ENCODE results near the gene ABCG1.

DNA sequence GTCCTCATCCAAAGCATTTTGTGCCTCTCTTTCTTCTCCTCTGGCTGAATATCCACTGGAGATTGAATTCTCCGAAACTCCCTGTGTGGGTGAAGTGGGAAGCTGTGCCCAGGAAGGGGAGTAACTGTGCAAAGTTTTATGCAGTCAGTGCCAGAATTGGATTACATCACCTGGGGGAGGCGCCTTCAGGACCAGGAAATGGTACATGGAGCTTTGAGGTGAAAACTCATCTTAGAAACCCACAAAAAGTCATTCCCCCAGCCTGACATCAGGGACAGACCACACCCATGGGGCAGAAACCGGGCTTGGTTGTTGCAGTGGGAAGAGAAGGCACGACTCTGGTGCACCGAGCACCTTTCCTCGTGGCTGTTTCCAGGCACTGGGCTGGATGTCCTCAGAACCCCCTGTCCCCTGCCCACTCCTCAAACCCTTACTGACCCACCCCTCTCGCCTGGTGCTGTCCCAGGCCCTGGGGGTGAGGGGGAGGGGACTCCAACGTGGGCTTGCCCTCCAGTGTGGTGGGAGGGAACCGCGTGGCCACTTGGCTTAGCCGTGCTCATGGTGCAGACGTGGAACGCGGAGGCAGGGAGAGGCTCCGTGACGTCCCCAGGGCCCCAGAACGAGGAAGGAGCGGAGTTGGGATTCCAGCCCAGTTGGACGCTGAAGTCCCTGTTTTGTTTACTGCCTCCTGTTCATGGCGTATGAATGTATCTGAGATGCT lies 80.5 kb downstream of the ABCG1 start:
- TF ChIP-seq CTCF (IDR thresholded peaks at IDR 0.05) (no peak), EZH2phosphoT487 (IDR thresholded peaks at IDR 0.05) (no peak), EZH2 (IDR thresholded peaks at IDR 0.05) (no peak)
